Pancreas (tissue), 10 donors: ENCODE data around the gene GALNT13. TPM values are rescaled to one million over a fixed set of nuclear protein-coding genes. Genes with fewer than 3 reads are reported as not detected.
"Not testable (repeated sequence)": the region's sequence is repeated elsewhere in the genome, so short reads cannot be mapped to it uniquely, and the experiment has no call there.

ENCODE experiments used
- ATAC-seq, 4 donors: fragments of 200-7000 bp; cut with Tn5 transposase; one replicate each; pipeline versions ENCODE4 v1.8.0 to v1.9.1; 2020; ENCODE audit warnings: mild to moderate bottlenecking in 4 of 4, moderate library complexity in 4 of 4
- DNase-seq, 6 donors: peaks; one replicate each; pipeline ENCODE4 v3.0.0-alpha.2; 2020
- FAIRE-seq: peaks from 2 replicates; lab custom pipeline; 2012; peaks lifted over from hg19 to GRCh38; lab: Jason Lieb, UNC
- H3K27ac ChIP-seq, 4 donors: fragments of 200-600 bp; sonication (generic); 1 replicate in 3 of 4; 2 replicates in 1 of 4; pipeline versions ENCODE4 v1.5.0 to v1.8.0; 2020
- H3K27me3 ChIP-seq, 4 donors: fragments of 200-600 bp; one replicate each; pipeline ENCODE4 v1.8.0; 2021
- H3K36me3 ChIP-seq, 3 donors: fragments of 200-600 bp; sonication (generic) in 1 of 3; one replicate each; pipeline versions ENCODE4 v1.5.0 to v1.8.0; 2020 to 2021
- H3K4me1 ChIP-seq, 3 donors: fragments of 200-600 bp; one replicate each; pipeline ENCODE4 v1.8.0; 2021
- H3K4me3 ChIP-seq, 4 donors: fragments of 200-600 bp; sonication (generic) in 2 of 4; one replicate each; pipeline versions ENCODE4 v1.5.0 to v1.8.0; 2020 to 2021
- H3K9me3 ChIP-seq, 4 donors: fragments of 200-600 bp; one replicate each; pipeline ENCODE4 v1.8.0; 2021
- CTCF ChIP-seq, 4 donors: fragments of 200-600 bp; sonication (generic) in 3 of 4; IDR thresholded peaks; one replicate each; pipeline versions ENCODE4 v1.5.0 to v1.8.0; 2021; ENCODE audit warnings: antibody characterized with exemption in 4 of 4
- WGBS, 2 donors: extraction: QIAGEN DNeasy Blood & Tissue Kit; methylation state at CpG; one replicate each; pipeline ENCODE4 v1.1.7; 2013; 5-methylcytosine and 5-hydroxymethylcytosine counted together
- intact Hi-C, 3 donors: fragments of 100-400 bp; cut with DNase I; formaldehyde crosslinking; loops; one replicate each; pipeline versions ENCODE4 v1.11.1 to v1.14.2; 2022
- polyA plus RNA-seq, 2 donors: library from polyadenylated mRNA; stranded (reverse); fragments of 200-250 nt; gene quantifications; one replicate each; pipeline ENCODE4 v1.2.3, GENCODE V29; 2013
- total RNA-seq, 6 donors: library from RNA; stranded (reverse); fragmentation: NEBNext Ultra II Directional in 4 of 6; extraction: Animal tissue kit (Norgen Biotek cat#: 25700) in 4 of 6; gene quantifications; one replicate each; pipeline versions ENCODE4 v1.2.1 to v1.2.4, GENCODE V29; 2021 to 2023
- donor health status: healthy with polysubstance abuse.
- donor health status: DM: no; HTN: no; CAD: no; lungs with moderate emphysema.
- donor health status: DM: no; HTN: no; CAD: no.
- donor health status: control.
- donor health status: control.
- donor health status: Bipolar disorder and iron deficiency.
- donor health status: DM: yes; HTN: yes; CAD: no.
- donor health status: DM: no; HTN: no; CAD: no.
- donor health status: DM: no; HTN: no; CAD: no.
- donor health status: DM: yes; HTN: yes; CAD: no.

The GALNT13 gene
- total and polyA plus RNA-seq, 8 donors, result 0.09 to 1.8 (median 0.74) TPM

DNA sequence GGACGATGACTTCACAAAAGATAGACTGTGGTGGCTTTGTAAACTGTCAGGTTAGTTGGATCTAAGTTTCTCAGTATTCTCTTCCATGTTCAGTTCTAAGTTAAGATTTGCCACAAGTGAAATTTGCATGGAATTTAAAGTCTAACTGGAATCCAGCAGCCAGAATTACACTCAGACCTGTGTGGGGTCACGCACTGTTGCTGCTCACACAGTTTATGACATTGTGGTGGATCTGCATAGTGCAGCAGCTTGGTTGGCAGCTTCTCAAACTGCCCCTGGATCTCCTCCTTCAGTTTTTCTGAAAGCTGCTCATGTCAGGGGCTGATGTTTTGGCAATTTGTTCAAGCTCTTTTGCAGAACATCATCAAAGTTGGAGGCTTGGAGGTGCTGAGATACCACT, 598.7 kb downstream of the GALNT13 start:
- H3K4me3 ChIP-seq, result no peak overlapping the region
- DNase-seq, result no peak
- no peaks in the 10 kb centered on the region for H3K27me3 ChIP-seq
- H3K9me3 ChIP-seq, result no peaks in the 10 kb centered on the region
- no peak for TF ChIP-seq CTCF (IDR thresholded peaks at IDR 0.05)
- WGBS, 2 donors, result 69 to 87% methylated on average over 2 of the region's 2 CpGs
- FAIRE-seq, result no peak
- no peaks in the 10 kb centered on the region for H3K36me3 ChIP-seq
- intact Hi-C loops, result no loop called here
- no peak for ATAC-seq
- no peaks in the 10 kb centered on the region for H3K4me1 ChIP-seq
- H3K27ac ChIP-seq, result no peak overlapping the region

DNA sequence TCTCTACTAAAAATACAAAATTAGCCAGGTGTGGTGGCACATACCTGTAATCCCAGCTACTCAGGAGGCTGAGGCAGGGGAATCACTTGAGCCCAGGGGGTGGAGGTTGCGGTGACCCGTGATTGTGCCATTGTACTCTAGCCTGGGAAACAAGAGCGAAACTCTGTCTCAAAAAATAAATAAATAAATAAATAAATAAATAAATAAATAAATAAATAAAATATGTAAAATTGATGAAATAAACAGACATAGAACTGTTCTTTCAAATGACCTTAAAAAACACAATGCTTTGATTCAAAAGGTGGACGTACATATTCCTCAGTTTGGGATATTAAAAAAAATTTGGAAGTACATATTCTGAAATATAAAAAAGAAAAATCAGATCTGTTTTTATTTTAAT, 599.8 kb downstream of the GALNT13 start:
- H3K4me1 ChIP-seq, H3K9me3 ChIP-seq, H3K27me3 ChIP-seq, intact Hi-C loops, H3K36me3 ChIP-seq, H3K4me3 ChIP-seq, H3K27ac ChIP-seq, DNase-seq, ATAC-seq: not testable (repeated sequence)
- peak; percentile 84 for FAIRE-seq
- 90 to 95% methylated on average over 4 of the region's 4 CpGs for WGBS, 2 donors

DNA sequence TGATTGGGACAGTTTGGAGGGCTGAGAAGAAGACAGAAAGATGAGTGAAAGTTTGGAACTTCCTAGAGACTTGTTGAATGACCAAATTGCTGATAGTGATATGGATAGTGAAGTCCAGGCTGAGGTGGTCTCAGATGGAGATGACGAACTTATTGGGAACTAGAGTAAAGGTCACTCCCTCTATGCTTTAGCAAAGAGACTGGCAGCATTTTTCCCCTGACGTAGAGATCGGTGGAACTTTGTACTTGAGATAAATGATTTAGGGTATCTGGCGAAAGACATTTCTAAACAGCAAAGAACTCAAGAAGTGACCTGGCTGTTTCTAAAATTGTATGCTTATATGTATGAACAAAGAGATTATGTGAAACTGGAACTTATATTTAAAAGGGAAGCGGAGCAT, 605.6 kb downstream of the GALNT13 start:
- intact Hi-C loops, result no loop called here
- ATAC-seq, result no peak
- Histone ChIP-seq H3K27me3 (no peaks in the 10 kb centered on the region), H3K36me3 (no peaks in the 10 kb centered on the region), H3K9me3 (no peaks in the 10 kb centered on the region), H3K4me3 (no peak overlapping the region), H3K4me1 (no peaks in the 10 kb centered on the region), H3K27ac (no peak overlapping the region)
- 71 to 73% methylated on average over 5 of the region's 5 CpGs for WGBS, 2 donors
- FAIRE-seq, result no peak
- no peak for DNase-seq
- no peak for TF ChIP-seq CTCF (IDR thresholded peaks at IDR 0.05)

DNA sequence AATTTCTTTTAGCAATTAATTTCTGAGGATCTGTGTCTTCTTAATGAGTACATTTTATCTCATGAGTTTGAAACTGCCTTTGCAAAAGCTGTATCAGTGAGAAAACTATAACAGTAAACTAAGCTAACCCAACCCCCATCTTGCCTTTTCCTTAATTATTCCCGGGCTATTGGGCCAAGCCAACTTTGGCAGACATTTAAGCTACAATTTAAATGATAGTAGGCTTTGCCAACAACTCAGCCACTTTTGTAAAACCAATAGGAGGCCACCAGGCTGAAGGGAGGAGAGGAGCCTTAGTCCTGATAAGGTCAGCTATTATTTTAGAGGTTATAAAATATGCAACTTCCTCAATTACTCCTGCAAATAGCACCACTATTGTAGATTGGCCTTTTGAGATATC, 608.8 kb downstream of the GALNT13 start:
- Histone ChIP-seq H3K4me3 (no peak overlapping the region), H3K9me3 (no peaks in the 10 kb centered on the region), H3K4me1 (no peaks in the 10 kb centered on the region), H3K27me3 (no peaks in the 10 kb centered on the region), H3K36me3 (no peaks in the 10 kb centered on the region), H3K27ac (no peak overlapping the region)
- DNase-seq (no peak), ATAC-seq (no peak), FAIRE-seq (no peak)
- intact Hi-C loops, result no loop called here
- WGBS, 2 donors, result 34 to 50% methylated on average over 1 of the region's 1 CpG
- TF ChIP-seq CTCF (IDR thresholded peaks at IDR 0.05), result no peak

DNA sequence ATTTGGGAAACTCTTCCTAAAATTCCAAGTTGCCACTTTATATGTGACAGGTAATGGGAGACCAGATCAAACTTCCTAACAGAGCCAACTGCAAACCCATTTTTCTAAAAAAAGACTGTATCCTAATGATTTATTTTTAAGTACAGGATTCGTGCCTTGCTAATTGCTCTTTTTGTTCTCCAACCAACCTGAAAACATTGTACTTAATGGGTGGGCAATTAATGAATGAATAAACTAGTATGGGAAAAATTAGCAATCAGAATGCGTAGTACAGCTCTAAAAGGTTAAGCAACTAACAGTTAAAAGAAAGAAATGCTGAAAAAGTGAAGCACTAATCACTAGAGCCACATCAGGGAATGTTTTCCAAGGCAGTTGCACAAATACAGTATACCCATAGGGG, 609.6 kb downstream of the GALNT13 start:
- ATAC-seq (no peak), DNase-seq (no peak), FAIRE-seq (no peak)
- 67 to 71% methylated on average over 2 of the region's 2 CpGs for WGBS, 2 donors
- Histone ChIP-seq H3K27ac (no peak overlapping the region), H3K9me3 (no peaks in the 10 kb centered on the region), H3K27me3 (no peaks in the 10 kb centered on the region), H3K36me3 (no peaks in the 10 kb centered on the region), H3K4me1 (no peaks in the 10 kb centered on the region), H3K4me3 (no peak overlapping the region)
- no peak for TF ChIP-seq CTCF (IDR thresholded peaks at IDR 0.05)
- intact Hi-C loops, result no loop called here
